C4-2B (cell line): ENCODE measurements around the gene JMJD4.

ENCODE experiments used
- H3K27ac ChIP-seq: fragments of 450-650 bp; 2 replicates; pipeline ENCODE4 v1.5.1; 2017
- ZFX ChIP-seq: fragments of 450-650 bp; IDR thresholded peaks from 2 replicates; pipeline ENCODE4 v1.6.1; 2017
- TF ChIP-seq, protein P1 (sequence below): fragments of 450-650 bp; conservative IDR thresholded peaks from 2 replicates; pipeline ENCODE4 v1.5.1; 2017; ENCODE audit warnings: mild to moderate bottlenecking

The JMJD4 gene

DNA sequence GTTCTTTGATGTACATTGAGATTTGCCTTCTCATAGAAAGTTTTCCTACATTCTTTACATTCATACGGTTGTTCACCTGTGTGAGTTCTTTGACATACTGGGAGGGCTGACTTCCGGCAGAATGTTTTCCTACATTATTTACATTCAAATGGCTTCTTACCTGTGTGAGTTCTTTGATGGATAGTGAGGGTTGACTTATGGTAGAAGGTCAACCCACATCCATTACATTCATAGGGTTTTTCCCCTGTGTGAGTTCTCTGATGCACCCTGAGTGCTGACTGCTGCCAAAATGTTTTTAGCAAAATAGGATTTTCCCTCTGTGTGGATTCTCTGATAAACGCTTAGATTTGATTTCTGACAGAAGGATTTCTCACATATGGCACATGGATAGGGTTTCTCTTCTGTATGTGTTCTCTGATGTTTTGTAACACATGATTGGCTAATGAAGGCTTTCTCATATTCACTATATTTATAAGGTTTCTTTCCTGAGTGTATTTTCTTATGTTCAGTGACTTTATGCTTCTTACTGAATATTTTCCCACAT, 37.7 kb downstream of the JMJD4 start:
- H3K27ac ChIP-seq: no peak overlapping the region
- no peak for TF ChIP-seq ZFX
- TF ChIP-seq, protein P1, sequence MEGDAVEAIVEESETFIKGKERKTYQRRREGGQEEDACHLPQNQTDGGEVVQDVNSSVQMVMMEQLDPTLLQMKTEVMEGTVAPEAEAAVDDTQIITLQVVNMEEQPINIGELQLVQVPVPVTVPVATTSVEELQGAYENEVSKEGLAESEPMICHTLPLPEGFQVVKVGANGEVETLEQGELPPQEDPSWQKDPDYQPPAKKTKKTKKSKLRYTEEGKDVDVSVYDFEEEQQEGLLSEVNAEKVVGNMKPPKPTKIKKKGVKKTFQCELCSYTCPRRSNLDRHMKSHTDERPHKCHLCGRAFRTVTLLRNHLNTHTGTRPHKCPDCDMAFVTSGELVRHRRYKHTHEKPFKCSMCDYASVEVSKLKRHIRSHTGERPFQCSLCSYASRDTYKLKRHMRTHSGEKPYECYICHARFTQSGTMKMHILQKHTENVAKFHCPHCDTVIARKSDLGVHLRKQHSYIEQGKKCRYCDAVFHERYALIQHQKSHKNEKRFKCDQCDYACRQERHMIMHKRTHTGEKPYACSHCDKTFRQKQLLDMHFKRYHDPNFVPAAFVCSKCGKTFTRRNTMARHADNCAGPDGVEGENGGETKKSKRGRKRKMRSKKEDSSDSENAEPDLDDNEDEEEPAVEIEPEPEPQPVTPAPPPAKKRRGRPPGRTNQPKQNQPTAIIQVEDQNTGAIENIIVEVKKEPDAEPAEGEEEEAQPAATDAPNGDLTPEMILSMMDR: no peak

DNA sequence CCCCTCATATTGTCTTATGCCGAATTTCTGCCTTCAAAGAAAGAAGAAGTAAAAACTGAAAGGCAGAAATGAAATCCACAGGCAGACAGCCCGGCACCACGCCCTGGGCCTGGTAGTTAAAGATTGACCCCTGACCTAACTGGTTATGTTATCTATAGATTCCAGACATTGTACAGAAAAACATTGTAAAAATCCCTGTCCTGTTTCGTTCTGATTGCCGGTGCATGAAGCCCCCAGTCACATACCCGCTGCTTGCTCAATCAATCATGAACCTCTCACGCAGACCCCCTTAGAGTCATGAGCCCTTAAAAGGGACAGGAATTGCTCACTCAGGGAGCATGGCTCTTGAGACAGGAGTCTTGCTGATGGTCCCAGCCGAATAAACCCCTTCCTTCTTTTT, 49.3 kb downstream of the JMJD4 start:
- TF ChIP-seq ZFX: no peak
- TF ChIP-seq, protein P1: no peak
- H3K27ac ChIP-seq: no peak overlapping the region
